Measurements from ENCODE around the gene TMEM212.
A peak's percentile ranks its signal among the peaks of the same experiment; 100 is the strongest.

Gene TMEM212

DNA sequence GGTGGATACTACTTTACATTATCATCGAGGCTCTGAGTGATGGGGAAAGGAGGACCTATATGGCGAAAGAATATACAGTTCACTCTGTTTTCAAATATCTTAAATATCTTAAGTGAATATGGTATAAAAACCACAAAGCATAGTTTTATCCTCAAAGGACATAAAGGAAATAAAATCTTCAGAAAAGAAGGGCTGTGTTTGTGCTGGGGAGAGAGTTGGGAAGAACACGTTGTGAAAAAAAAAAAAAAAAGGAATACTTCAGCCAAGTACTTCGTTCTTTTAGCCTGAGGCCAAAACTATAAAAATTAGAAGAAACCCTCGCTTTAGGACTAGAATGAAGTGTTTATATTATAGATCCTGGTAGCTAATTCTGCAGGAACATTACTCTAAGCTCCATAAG is 10.2 kb upstream of the TMEM212 start:
- H3K27ac ChIP-seq (ENCODE audit: low read depth, low read length) = no peak overlapping the region
- H4K8ac ChIP-seq (ENCODE audit: low read depth, low read length) = no peak overlapping the region
- H2AFZ ChIP-seq (ENCODE audit: insufficient read depth, low read length, poor library complexity) = no peak overlapping the region
- H2BK120ac ChIP-seq (ENCODE audit: insufficient read depth, low read length, poor library complexity) = no peak overlapping the region
- H3K18ac ChIP-seq (ENCODE audit: low read length) = no peak overlapping the region
- H3K36me3 ChIP-seq (ENCODE audit: control insufficient read depth in 1 of 2, insufficient read depth in 2 of 2, low read length in 2 of 2) = no peaks in the 10 kb centered on the region
- H3K4me1 ChIP-seq (ENCODE audit: control insufficient read depth in 1 of 2, insufficient read depth in 2 of 2, low read length in 2 of 2) = no peaks in the 10 kb centered on the region
- WGBS (ENCODE audit: extremely low coverage, insufficient coverage, insufficient read length) = no CpG with 5 or more reads among the region's 5 CpGs
- no peaks in the 10 kb centered on the region for H3K27me3 ChIP-seq (ENCODE audit: insufficient read depth, low read length)
- no peak overlapping the region for H3K4me2 ChIP-seq (ENCODE audit: low read length)
- no peaks in the 10 kb centered on the region for H3K79me2 ChIP-seq (ENCODE audit: control insufficient read depth, insufficient read depth, low read length, poor library complexity)
- H2BK12ac ChIP-seq (ENCODE audit: low read length) = no peak overlapping the region
- no peaks in the 10 kb centered on the region for H3K79me1 ChIP-seq (ENCODE audit: low read length)
- H3K4me3 ChIP-seq (ENCODE audit: low read depth, low read length) = no peak overlapping the region
- H4K91ac ChIP-seq (ENCODE audit: low read depth, low read length) = no peak overlapping the region
- H3K4ac ChIP-seq (ENCODE audit: low read depth, low read length) = no peak overlapping the region
- no peak overlapping the region for H3K14ac ChIP-seq (ENCODE audit: low read length)
- no peak overlapping the region for H4K12ac ChIP-seq (ENCODE audit: low read depth, low read length)
- H3K9me3 ChIP-seq (ENCODE audit: insufficient read depth, low read depth, low read length) = no peaks in the 10 kb centered on the region
- H3K9ac ChIP-seq (ENCODE audit: low read length) = no peak overlapping the region
- H2BK5ac ChIP-seq (ENCODE audit: low read depth, low read length, poor library complexity) = no peak overlapping the region
- no peak for DNase-seq
- no peak overlapping the region for H2AK5ac ChIP-seq (ENCODE audit: low read length)
- H3K23ac ChIP-seq (ENCODE audit: low read length) = no peak overlapping the region

DNA sequence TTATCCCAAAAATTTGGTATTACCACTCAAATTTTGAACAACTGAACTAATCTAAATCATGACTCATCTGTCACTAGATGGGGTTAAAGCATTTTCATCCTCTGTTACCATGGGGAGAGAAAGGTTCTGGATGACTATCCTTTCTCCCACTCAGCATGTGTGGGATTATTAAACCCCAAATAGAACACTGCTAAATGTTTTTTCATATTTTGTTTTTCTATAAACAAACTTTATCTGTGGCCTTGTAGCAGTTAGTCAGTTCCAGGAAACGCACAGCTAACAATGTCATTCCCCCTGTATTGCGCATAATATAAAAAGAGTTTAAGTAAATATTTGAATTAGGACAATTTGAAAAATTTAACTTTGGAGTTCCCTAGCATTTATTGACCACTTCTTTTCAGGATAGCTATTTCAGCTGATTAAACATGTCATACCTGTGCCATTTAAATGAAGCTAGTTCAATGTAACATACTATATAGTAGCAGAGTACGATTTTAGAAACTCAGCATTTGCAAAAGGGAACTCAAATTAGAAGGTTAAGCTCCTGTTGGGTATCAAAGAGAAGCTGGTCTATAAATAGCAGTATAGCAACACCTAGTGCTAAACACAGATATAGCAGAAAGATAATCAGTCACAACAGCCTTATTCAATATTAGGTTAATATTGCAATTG is 9.2 kb upstream of the TMEM212 start:
- no peak overlapping the region for H3K18ac ChIP-seq (ENCODE audit: low read length)
- H3K9ac ChIP-seq (ENCODE audit: low read length) = no peak overlapping the region
- no peak overlapping the region for H4K8ac ChIP-seq (ENCODE audit: low read depth, low read length)
- H3K14ac ChIP-seq (ENCODE audit: low read length) = no peak overlapping the region
- DNase-seq = peak in 1 of 2 donors; percentile 29
- no peak overlapping the region for H3K23ac ChIP-seq (ENCODE audit: low read length)
- H3K79me1 ChIP-seq (ENCODE audit: low read length) = no peaks in the 10 kb centered on the region
- no peak overlapping the region for H3K27ac ChIP-seq (ENCODE audit: low read depth, low read length)
- no peaks in the 10 kb centered on the region for H3K36me3 ChIP-seq (ENCODE audit: control insufficient read depth in 1 of 2, insufficient read depth in 2 of 2, low read length in 2 of 2)
- no peaks in the 10 kb centered on the region for H3K79me2 ChIP-seq (ENCODE audit: control insufficient read depth, insufficient read depth, low read length, poor library complexity)
- no peak overlapping the region for H2BK120ac ChIP-seq (ENCODE audit: insufficient read depth, low read length, poor library complexity)
- H3K4me2 ChIP-seq (ENCODE audit: low read length) = no peak overlapping the region
- no peak overlapping the region for H4K12ac ChIP-seq (ENCODE audit: low read depth, low read length)
- H3K4me3 ChIP-seq (ENCODE audit: low read depth, low read length) = no peak overlapping the region
- no peak overlapping the region for H2BK12ac ChIP-seq (ENCODE audit: low read length)
- H2AK5ac ChIP-seq (ENCODE audit: low read length) = no peak overlapping the region
- WGBS (ENCODE audit: extremely low coverage, insufficient coverage, insufficient read length) = no CpG with 5 or more reads among the region's 3 CpGs
- H4K91ac ChIP-seq (ENCODE audit: low read depth, low read length) = no peak overlapping the region
- H3K4me1 ChIP-seq (ENCODE audit: control insufficient read depth in 1 of 2, insufficient read depth in 2 of 2, low read length in 2 of 2) = no peaks in the 10 kb centered on the region
- H2BK5ac ChIP-seq (ENCODE audit: low read depth, low read length, poor library complexity) = no peak overlapping the region
- no peaks in the 10 kb centered on the region for H3K27me3 ChIP-seq (ENCODE audit: insufficient read depth, low read length)
- H3K4ac ChIP-seq (ENCODE audit: low read depth, low read length) = no peak overlapping the region
- no peak overlapping the region for H2AFZ ChIP-seq (ENCODE audit: insufficient read depth, low read length, poor library complexity)
- no peaks in the 10 kb centered on the region for H3K9me3 ChIP-seq (ENCODE audit: insufficient read depth, low read depth, low read length)

GRCh38 chr3:171834461-171834801 is 8.7 kb upstream of the TMEM212 start:
- no peaks in the 10 kb centered on the region for H3K9me3 ChIP-seq (ENCODE audit: insufficient read depth, low read depth, low read length)
- H3K9ac ChIP-seq (ENCODE audit: low read length) = no peak overlapping the region
- H3K23ac ChIP-seq (ENCODE audit: low read length) = no peak overlapping the region
- H3K18ac ChIP-seq (ENCODE audit: low read length) = no peak overlapping the region
- no peak overlapping the region for H3K4me3 ChIP-seq (ENCODE audit: low read depth, low read length)
- no peak overlapping the region for H3K14ac ChIP-seq (ENCODE audit: low read length)
- no peak overlapping the region for H2BK120ac ChIP-seq (ENCODE audit: insufficient read depth, low read length, poor library complexity)
- no peak overlapping the region for H3K4ac ChIP-seq (ENCODE audit: low read depth, low read length)
- H3K4me2 ChIP-seq (ENCODE audit: low read length) = no peak overlapping the region
- no CpG with 5 or more reads among the region's 5 CpGs for WGBS (ENCODE audit: extremely low coverage, insufficient coverage, insufficient read length)
- no peaks in the 10 kb centered on the region for H3K79me1 ChIP-seq (ENCODE audit: low read length)
- H4K8ac ChIP-seq (ENCODE audit: low read depth, low read length) = no peak overlapping the region
- no peak overlapping the region for H3K27ac ChIP-seq (ENCODE audit: low read depth, low read length)
- no peaks in the 10 kb centered on the region for H3K79me2 ChIP-seq (ENCODE audit: control insufficient read depth, insufficient read depth, low read length, poor library complexity)
- H2AFZ ChIP-seq (ENCODE audit: insufficient read depth, low read length, poor library complexity) = no peak overlapping the region
- H2BK5ac ChIP-seq (ENCODE audit: low read depth, low read length, poor library complexity) = no peak overlapping the region
- H3K36me3 ChIP-seq (ENCODE audit: control insufficient read depth in 1 of 2, insufficient read depth in 2 of 2, low read length in 2 of 2) = no peaks in the 10 kb centered on the region
- no peak overlapping the region for H2BK12ac ChIP-seq (ENCODE audit: low read length)
- DNase-seq = no peak
- H3K4me1 ChIP-seq (ENCODE audit: control insufficient read depth in 1 of 2, insufficient read depth in 2 of 2, low read length in 2 of 2) = no peaks in the 10 kb centered on the region
- H4K12ac ChIP-seq (ENCODE audit: low read depth, low read length) = no peak overlapping the region
- no peaks in the 10 kb centered on the region for H3K27me3 ChIP-seq (ENCODE audit: insufficient read depth, low read length)
- H2AK5ac ChIP-seq (ENCODE audit: low read length) = no peak overlapping the region
- no peak overlapping the region for H4K91ac ChIP-seq (ENCODE audit: low read depth, low read length)

GRCh38 chr3:171835116-171835515 is 8.0 kb upstream of the TMEM212 start:
- H2AFZ ChIP-seq (ENCODE audit: insufficient read depth, low read length, poor library complexity) = no peak overlapping the region
- no peak overlapping the region for H4K8ac ChIP-seq (ENCODE audit: low read depth, low read length)
- no CpG with 5 or more reads among the region's 5 CpGs for WGBS (ENCODE audit: extremely low coverage, insufficient coverage, insufficient read length)

More at GRCh38 chr3:171835116-171835515, 8.0 kb upstream of the TMEM212 start:
- no peak overlapping the region for H4K91ac ChIP-seq (ENCODE audit: low read depth, low read length)
- H3K14ac ChIP-seq (ENCODE audit: low read length) = no peak overlapping the region
- H3K9me3 ChIP-seq (ENCODE audit: insufficient read depth, low read depth, low read length) = no peaks in the 10 kb centered on the region
- H3K36me3 ChIP-seq (ENCODE audit: control insufficient read depth in 1 of 2, insufficient read depth in 2 of 2, low read length in 2 of 2) = no peaks in the 10 kb centered on the region
- H3K27ac ChIP-seq (ENCODE audit: low read depth, low read length) = no peak overlapping the region
- H3K4ac ChIP-seq (ENCODE audit: low read depth, low read length) = no peak overlapping the region
- H2AK5ac ChIP-seq (ENCODE audit: low read length) = no peak overlapping the region
- no peak overlapping the region for H3K9ac ChIP-seq (ENCODE audit: low read length)
- no peak overlapping the region for H4K12ac ChIP-seq (ENCODE audit: low read depth, low read length)
- H3K4me2 ChIP-seq (ENCODE audit: low read length) = no peak overlapping the region
- H3K4me3 ChIP-seq (ENCODE audit: low read depth, low read length) = no peak overlapping the region
- H3K23ac ChIP-seq (ENCODE audit: low read length) = no peak overlapping the region
- no peaks in the 10 kb centered on the region for H3K79me2 ChIP-seq (ENCODE audit: control insufficient read depth, insufficient read depth, low read length, poor library complexity)
- no peak overlapping the region for H2BK120ac ChIP-seq (ENCODE audit: insufficient read depth, low read length, poor library complexity)
- H3K4me1 ChIP-seq (ENCODE audit: control insufficient read depth in 1 of 2, insufficient read depth in 2 of 2, low read length in 2 of 2) = no peaks in the 10 kb centered on the region
- no peaks in the 10 kb centered on the region for H3K27me3 ChIP-seq (ENCODE audit: insufficient read depth, low read length)
- peak in 1 of 2 donors; percentile 22 for DNase-seq
- no peaks in the 10 kb centered on the region for H3K79me1 ChIP-seq (ENCODE audit: low read length)
- no peak overlapping the region for H3K18ac ChIP-seq (ENCODE audit: low read length)
- no peak overlapping the region for H2BK12ac ChIP-seq (ENCODE audit: low read length)
- no peak overlapping the region for H2BK5ac ChIP-seq (ENCODE audit: low read depth, low read length, poor library complexity)

Data from trophoblast cell (in vitro differentiated cells and primary cell).